IMR-90 (cell line): ENCODE measurements around the gene ROBO1. TPM values are rescaled to one million over a fixed set of nuclear protein-coding genes. Genes with fewer than 3 reads are reported as not detected.

Source experiments
- ATAC-seq: fragments of 200-7000 bp; cut with Tn5 transposase; 2 replicates; pipeline ENCODE4 v1.9.1; 2020; ENCODE audit warnings: low read depth, mild to moderate bottlenecking, moderate library complexity
- BruUV-seq: library from RNA; stranded (reverse); fragments of 400-500 nt; replicated peaks from 2 replicates; lab custom pipeline; 2021; lab: Mats Ljungman, UMichigan
- CTCF ChIA-PET: fragments of 300-600 bp; formaldehyde crosslinking; extraction: SDS; loops from one replicate; lab custom pipeline; 2021; ENCODE audit warnings: antibody characterized with exemption; lab: Yijun Ruan, JAX
- POLR2A ChIA-PET: fragments of 300-600 bp; sonication (Branson Sonifier 250); formaldehyde crosslinking; loops from one replicate; lab custom pipeline; 2022; ENCODE audit warnings: antibody characterized with exemption; ENCODE audit not compliant: unreplicated experiment; lab: Charles Lee
- DNase-seq: peaks from one replicate; pipeline ENCODE4 v3.0.0; 2013
- H2AFZ ChIP-seq: replicated peaks from 2 replicates; pipeline ENCODE3; 2013; ENCODE audit warnings: low read length, mild to moderate bottlenecking; ENCODE audit not compliant: poor library complexity
- H2AK5ac ChIP-seq: 2 replicates; pipeline ENCODE4 v1.6.1; 2013; ENCODE audit warnings: low read depth, low read length, inconsistent platforms
- H2AK9ac ChIP-seq: replicated peaks from 2 replicates; pipeline ENCODE3; 2013; ENCODE audit warnings: mild to moderate bottlenecking, low read depth, low read length, moderate library complexity; ENCODE audit not compliant: poor library complexity
- H2BK120ac ChIP-seq: 2 replicates; pipeline ENCODE4 v1.6.1; 2013; ENCODE audit warnings: low read depth, low read length, inconsistent platforms
- H2BK15ac ChIP-seq: 3 replicates; pipeline ENCODE4 v1.6.1; 2013; ENCODE audit warnings: low read depth, low read length, inconsistent platforms
- H2BK20ac ChIP-seq: 2 replicates; pipeline ENCODE4 v1.6.1; 2013; ENCODE audit warnings: low read depth, mild to moderate bottlenecking, inconsistent platforms, low read length, moderate library complexity
- H2BK5ac ChIP-seq: 2 replicates; pipeline ENCODE4 v1.6.1; 2013; ENCODE audit warnings: mild to moderate bottlenecking, low read depth, low read length, inconsistent platforms; ENCODE audit not compliant: poor library complexity, severe bottlenecking
- H3K14ac ChIP-seq: replicated peaks from 2 replicates; pipeline ENCODE4 v1.6.1; 2013; ENCODE audit warnings: low read depth, low read length, inconsistent platforms
- H3K18ac ChIP-seq: 2 replicates; pipeline ENCODE4 v1.6.1; 2013; ENCODE audit warnings: low read depth, low read length, control low read depth
- H3K23ac ChIP-seq: 2 replicates; pipeline ENCODE4 v1.6.1; 2013; ENCODE audit warnings: low read depth, low read length, inconsistent platforms
- H3K27ac ChIP-seq: 2 replicates; pipeline ENCODE4 v1.5.1; 2013; ENCODE audit warnings: mild to moderate bottlenecking, control low read depth, low read length; ENCODE audit not compliant: insufficient read depth
- H3K27me3 ChIP-seq: 2 replicates; pipeline ENCODE4 v1.6.1; 2013; ENCODE audit warnings: low read length; ENCODE audit not compliant: control insufficient read depth, insufficient read depth
- H3K36me3 ChIP-seq: 2 replicates; pipeline ENCODE4 v1.6.1; 2013; ENCODE audit warnings: low read length, mixed read lengths; ENCODE audit not compliant: control insufficient read depth, insufficient read depth
- H3K4ac ChIP-seq: 2 replicates; pipeline ENCODE4 v1.6.1; 2013; ENCODE audit warnings: low read depth, low read length, inconsistent platforms
- H3K4me1 ChIP-seq: 2 replicates; pipeline ENCODE4 v1.6.1; 2013; ENCODE audit warnings: low read length, mixed read lengths; ENCODE audit not compliant: control insufficient read depth, insufficient read depth
- H3K4me2 ChIP-seq: 2 replicates; pipeline ENCODE4 v1.6.1; 2013; ENCODE audit warnings: low read depth, mild to moderate bottlenecking, control low read depth, low read length, moderate library complexity
- H3K4me3 ChIP-seq: 2 replicates; pipeline ENCODE4 v1.5.1; 2013; ENCODE audit warnings: low read depth, mild to moderate bottlenecking, control low read depth, low read length, moderate library complexity; ENCODE audit not compliant: insufficient read depth
- H3K56ac ChIP-seq: 2 replicates; pipeline ENCODE4 v1.6.1; 2013; ENCODE audit warnings: low read length, inconsistent platforms; ENCODE audit not compliant: insufficient read depth; ENCODE audit errors: extremely low read depth
- H3K79me1 ChIP-seq, 2 experiments: 2 replicates each; pipeline ENCODE4 v1.6.1; 2013; ENCODE audit warnings: low read length in 2 of 2, inconsistent platforms in 1 of 2, low read depth in 1 of 2
- H3K9ac ChIP-seq: 2 replicates; pipeline ENCODE4 v1.6.1; 2013; ENCODE audit warnings: low read depth, low read length, control low read depth
- H3K9me1 ChIP-seq: 2 replicates; pipeline ENCODE4 v1.6.1; 2013; ENCODE audit warnings: low read length, inconsistent platforms; ENCODE audit not compliant: insufficient read depth
- H3K9me3 ChIP-seq: 2 replicates; pipeline ENCODE4 v1.6.1; 2013; ENCODE audit warnings: low read length; ENCODE audit not compliant: control insufficient read depth, insufficient read depth
- H4K20me1 ChIP-seq: 2 replicates; pipeline ENCODE4 v1.6.1; 2013; ENCODE audit warnings: low read length, inconsistent platforms; ENCODE audit not compliant: insufficient read depth
- H4K5ac ChIP-seq: 2 replicates; pipeline ENCODE4 v1.6.1; 2013; ENCODE audit warnings: mild to moderate bottlenecking, low read depth, low read length, control low read depth
- H4K8ac ChIP-seq, 2 experiments: 2 replicates each; pipeline ENCODE4 v1.6.1; 2013; ENCODE audit warnings: low read depth in 2 of 2, low read length in 2 of 2, control low read depth in 1 of 2, inconsistent platforms in 1 of 2
- H4K91ac ChIP-seq: 2 replicates; pipeline ENCODE4 v1.6.1; 2013; ENCODE audit warnings: low read depth, low read length, inconsistent platforms; ENCODE audit not compliant: insufficient read depth
- CEBPB ChIP-seq: IDR thresholded peaks from 2 replicates; pipeline ENCODE4 v1.6.1; 2012; ENCODE audit warnings: low read depth, low read length, improper control_type of control experiment
- CHD1 ChIP-seq: IDR thresholded peaks from 2 replicates; pipeline ENCODE4 v1.6.1; 2012; ENCODE audit warnings: low read depth, low read length, improper control_type of control experiment
- CTCF ChIP-seq: conservative IDR thresholded peaks from 2 replicates; pipeline ENCODE4 v1.5.1; 2012; ENCODE audit warnings: mild to moderate bottlenecking, low read depth, low read length, improper control_type of control experiment
- FOS ChIP-seq: fragments of 150-350 bp; IDR thresholded peaks from 2 replicates; pipeline ENCODE4 v1.6.1; 2016; ENCODE audit warnings: low read depth, low read length
- MAFK ChIP-seq: IDR thresholded peaks from 2 replicates; pipeline ENCODE4 v1.6.1; 2012; ENCODE audit warnings: low read depth, low read length, improper control_type of control experiment
- MAZ ChIP-seq: IDR thresholded peaks from 2 replicates; pipeline ENCODE4 v1.6.1; 2012; ENCODE audit warnings: low read depth, mild to moderate bottlenecking, low read length, improper control_type of control experiment, moderate library complexity, borderline replicate concordance
- MXI1 ChIP-seq: IDR thresholded peaks from 2 replicates; pipeline ENCODE4 v1.6.1; 2012; ENCODE audit warnings: low read depth, mild to moderate bottlenecking, low read length, moderate library complexity, borderline replicate concordance
- NFE2L2 ChIP-seq: fragments of 150-350 bp; IDR thresholded peaks from 2 replicates; pipeline ENCODE4 v1.6.1; 2016; ENCODE audit warnings: low read depth, mild to moderate bottlenecking, low read length
- POLR2A ChIP-seq: IDR thresholded peaks from 2 replicates; pipeline ENCODE4 v1.6.1; 2012; ENCODE audit warnings: mild to moderate bottlenecking, low read depth, low read length
- RAD21 ChIP-seq: IDR thresholded peaks from 2 replicates; pipeline ENCODE4 v1.6.1; 2012; ENCODE audit warnings: low read length, improper control_type of control experiment
- RCOR1 ChIP-seq: IDR thresholded peaks from 2 replicates; pipeline ENCODE4 v1.6.1; 2012; ENCODE audit warnings: mild to moderate bottlenecking, low read length, improper control_type of control experiment; ENCODE audit not compliant: insufficient replicate concordance
- RFX5 ChIP-seq: IDR thresholded peaks from 2 replicates; pipeline ENCODE4 v1.8.0; 2012; ENCODE audit warnings: low read depth, mild to moderate bottlenecking, low read length, moderate library complexity
- SMC3 ChIP-seq: fragments of 150-350 bp; IDR thresholded peaks from 2 replicates; pipeline ENCODE4 v1.6.1; 2016; ENCODE audit warnings: low read depth, mild to moderate bottlenecking, antibody characterized with exemption, low read length, moderate library complexity
- WGBS, 2 experiments: methylation state at CpG; one replicate each; pipeline versions ENCODE4 v1.1.5 to v1.1.7; 2013; ENCODE audit warnings: missing lambda C conversion rate in 2 of 2; ENCODE audit not compliant: insufficient read length in 1 of 2; ENCODE audit errors: extremely low coverage in 2 of 2; 5-methylcytosine and 5-hydroxymethylcytosine counted together
- dilution Hi-C: fragments of 300-500 bp; cut with HindIII; formaldehyde crosslinking; loops from one replicate; pipeline ENCODE4 v1.14.3; 2018; ENCODE audit warnings: low sequenced_read_pairs; ENCODE audit not compliant: unreplicated experiment
- in situ Hi-C: fragments of 300-500 bp; cut with MboI; formaldehyde crosslinking; loops from 3 replicates; pipeline ENCODE4 v1.14.3; 2019; ENCODE audit warnings: low sequenced_read_pairs, inconsistent platforms, mixed read lengths
- intact Hi-C: fragments of 100-400 bp; cut with micrococcal nuclease; formaldehyde crosslinking; loops from 2 replicates; pipeline ENCODE4 v1.10.0; 2022
- polyA plus RNA-seq, 3 experiments: library from polyadenylated mRNA; depleted of rRNA; stranded (reverse); fragments of >200 nt; gene quantifications; 2 replicates each; pipeline ENCODE4 v1.2.3, GENCODE V29; 2012; ENCODE audit warnings: low replicate concordance in 1 of 3
- total RNA-seq: library from RNA; depleted of rRNA; stranded (reverse); fragments of >200 nt; gene quantifications from 2 replicates; pipeline ENCODE4 v1.2.3, GENCODE V29; 2012

Gene ROBO1
- total and polyA plus RNA-seq, 2 of the 4 experiments (the other 2 are of a cell fraction): 24.1 to 53.9 TPM

GRCh38 chr3:79467721-79468120 lies 300.1 kb downstream of the ROBO1 start:
- H3K56ac ChIP-seq: no peak overlapping the region
- no peaks in the 10 kb centered on the region for H3K27me3 ChIP-seq
- in situ Hi-C loops (no loop called here), dilution Hi-C loops (no loop called here), intact Hi-C loops (no loop called here)
- ATAC-seq (no peak), DNase-seq (no peak)
- no peak overlapping the region for H2BK20ac ChIP-seq
- no peak overlapping the region for H2AFZ ChIP-seq
- WGBS, 2 experiments: no CpG with 5 or more reads among the region's 3 CpGs
- no peak overlapping the region for H2BK15ac ChIP-seq
- BruUV-seq: no TSS peak
- no peak overlapping the region for H2AK5ac ChIP-seq
- H3K4me3 ChIP-seq: no peak overlapping the region
- ChIA-PET CTCF (interaction anchor here (0.5 kb wide), 1 partner anchor 48 kb away, joined by 3 read pairs; no protein-coding TSS in a partner anchor), POLR2A (no interaction called here)
- H3K4ac ChIP-seq: no peak overlapping the region
- TF ChIP-seq FOS (no peak), CHD1 (no peak), MAZ (no peak), MAFK (no peak), SMC3 (no peak), RAD21 (no peak), CEBPB (no peak), CTCF (no peak), MXI1 (no peak), RFX5 (no peak), NFE2L2 (no peak), POLR2A (no peak), RCOR1 (no peak)
- H3K27ac ChIP-seq: no peak overlapping the region
- H3K9me3 ChIP-seq: no peaks in the 10 kb centered on the region
- no peak overlapping the region for H3K23ac ChIP-seq
- no peak overlapping the region for H4K5ac ChIP-seq
- H4K91ac ChIP-seq: no peak overlapping the region
- H4K8ac ChIP-seq: no peak overlapping the region
- no peak overlapping the region for H3K18ac ChIP-seq
- H4K20me1 ChIP-seq: no peaks in the 10 kb centered on the region
- no peak overlapping the region for H3K9ac ChIP-seq
- no peaks in the 10 kb centered on the region for H3K4me1 ChIP-seq
- H3K4me2 ChIP-seq: no peak overlapping the region
- H3K14ac ChIP-seq: no peak overlapping the region
- H3K36me3 ChIP-seq: no peaks in the 10 kb centered on the region
- H2BK5ac ChIP-seq: no peak overlapping the region
- H3K9me1 ChIP-seq: no peaks in the 10 kb centered on the region
- no peak overlapping the region for H2BK120ac ChIP-seq
- peak overlapping the region; percentile 66 for H2AK9ac ChIP-seq
- no peaks in the 10 kb centered on the region for H3K79me1 ChIP-seq
